Peyer's patch (tissue), 4 donors: ENCODE measurements around the gene USP47.

Experiments
- CTCF ChIP-seq, 6 experiments: fragments of 450-650 bp in 4 of 6; fragments of 200-600 bp in 2 of 6; sonication (generic) in 1 of 6; IDR thresholded peaks; one replicate each; pipeline ENCODE4 v1.5.1; 2017 to 2019; ENCODE audit warnings: antibody characterized with exemption in 6 of 6, mild to moderate bottlenecking in 3 of 6, moderate library complexity in 1 of 6
- POLR2A ChIP-seq, 2 donors: fragments of 450-650 bp; IDR thresholded peaks; one replicate each; pipeline ENCODE4 v1.5.1; 2017; ENCODE audit warnings: antibody characterized with exemption in 2 of 2, mild to moderate bottlenecking in 2 of 2, moderate library complexity in 2 of 2

GRCh38 chr11:11967669-11968510 is 126.1 kb downstream of the USP47 start:
- TF ChIP-seq CTCF (IDR thresholded peaks at IDR 0.05) = no peak
- no peak for TF ChIP-seq POLR2A (IDR thresholded peaks at IDR 0.05)
